WTC11 (cell line): Measurements from ENCODE around the gene CERS3. TPM values are rescaled to one million over a fixed set of nuclear protein-coding genes. Genes with fewer than 3 reads are reported as not detected.
"Not testable (repeated sequence)": the region's sequence is repeated elsewhere in the genome, so short reads cannot be mapped to it uniquely, and the experiment has no call there.

ENCODE experiments used
- ATAC-seq: fragments of 200-7000 bp; cut with Tn5 transposase; 2 replicates; pipeline ENCODE4 v1.10.0; 2021; ENCODE audit warnings: mild to moderate bottlenecking, moderate library complexity
- CTCF ChIA-PET: fragments of 300-600 bp; sonication (Branson Sonifier 250); formaldehyde crosslinking; loops from one replicate; lab custom pipeline; 2021; ENCODE audit warnings: antibody characterized with exemption; lab: Charles Lee
- POLR2A ChIA-PET: fragments of 350-600 bp; sonication (Branson Sonifier 250); formaldehyde crosslinking; loops from one replicate; lab custom pipeline; 2021; ENCODE audit warnings: antibody characterized with exemption; lab: Charles Lee
- DNase-seq: peaks from one replicate; pipeline ENCODE4 v3.0.0; 2021; ENCODE audit warnings: low spot score
- H3K27ac Mint-ChIP-seq: 2 replicates; pipeline ENCODE4 v1.8.0; 2021; ENCODE audit warnings: mixed read lengths
- H3K27me3 Mint-ChIP-seq: 2 replicates; pipeline ENCODE4 v1.8.0; 2021; ENCODE audit warnings: low read depth, mild to moderate bottlenecking, moderate library complexity, mixed read lengths
- H3K36me3 Mint-ChIP-seq: 2 replicates; pipeline ENCODE4 v1.8.0; 2021; ENCODE audit warnings: mixed read lengths
- H3K4me1 Mint-ChIP-seq: 2 replicates; pipeline ENCODE4 v1.8.0; 2022; ENCODE audit warnings: mixed read lengths
- H3K4me3 Mint-ChIP-seq: 2 replicates; pipeline ENCODE4 v1.8.0; 2021; ENCODE audit warnings: mild to moderate bottlenecking, moderate library complexity, mixed read lengths
- H3K9me3 Mint-ChIP-seq: 2 replicates; pipeline ENCODE4 v1.8.0; 2021; ENCODE audit warnings: mixed read lengths
- CREM ChIP-seq: sonication (generic); formaldehyde crosslinking; IDR thresholded peaks from 2 replicates; pipeline ENCODE4 v1.8.1; 2022; ENCODE audit warnings: mild to moderate bottlenecking, missing genetic modification reagents, moderate library complexity
- ELF4 ChIP-seq: sonication (generic); formaldehyde crosslinking; IDR thresholded peaks from 2 replicates; pipeline ENCODE4 v1.8.1; 2022; ENCODE audit warnings: low read depth, mild to moderate bottlenecking, moderate library complexity, missing genetic modification reagents
- FOXK1 ChIP-seq: sonication (generic); formaldehyde crosslinking; IDR thresholded peaks from 2 replicates; pipeline ENCODE4 v1.8.0; 2022; ENCODE audit warnings: mild to moderate bottlenecking, moderate library complexity, missing genetic modification reagents
- FOXP1 ChIP-seq: sonication (generic); formaldehyde crosslinking; IDR thresholded peaks from 2 replicates; pipeline ENCODE4 v1.8.0; 2022; ENCODE audit warnings: missing genetic modification reagents, mild to moderate bottlenecking, moderate library complexity, borderline replicate concordance
- NR3C1 ChIP-seq: sonication (generic); formaldehyde crosslinking; conservative IDR thresholded peaks from 2 replicates; pipeline ENCODE4 v1.8.1; 2023; ENCODE audit warnings: low read depth, mild to moderate bottlenecking, missing genetic modification reagents
- OVOL2 ChIP-seq: fragments of 250-450 bp; sonication (Bioruptor Pico); IDR thresholded peaks from 2 replicates; pipeline ENCODE4 v1.9.0; 2021; ENCODE audit warnings: mild to moderate bottlenecking, borderline replicate concordance
- SOX15 ChIP-seq: fragments of 250-450 bp; sonication (Bioruptor Pico); IDR thresholded peaks from 2 replicates; pipeline ENCODE4 v1.9.0; 2021; ENCODE audit warnings: mild to moderate bottlenecking
- TEAD1 ChIP-seq: sonication (generic); formaldehyde crosslinking; IDR thresholded peaks from 2 replicates; pipeline ENCODE4 v1.8.0; 2022; ENCODE audit warnings: mild to moderate bottlenecking, missing genetic modification reagents
- ZNF138 ChIP-seq: sonication (generic); formaldehyde crosslinking; conservative IDR thresholded peaks from 2 replicates; pipeline ENCODE4 v1.8.1; 2022; ENCODE audit warnings: mild to moderate bottlenecking, moderate library complexity, missing genetic modification reagents
- ZNF219 ChIP-seq: sonication (generic); formaldehyde crosslinking; IDR thresholded peaks from 2 replicates; pipeline ENCODE4 v1.8.0; 2023; ENCODE audit warnings: missing genetic modification reagents, mild to moderate bottlenecking, borderline replicate concordance
- ZNF396 ChIP-seq: fragments of 250-450 bp; sonication (Bioruptor Pico); IDR thresholded peaks from 2 replicates; pipeline ENCODE4 v1.8.0; 2021; ENCODE audit warnings: mild to moderate bottlenecking, moderate library complexity, borderline replicate concordance
- ZNF671 ChIP-seq: fragments of 250-450 bp; sonication (Bioruptor Pico); IDR thresholded peaks from 2 replicates; pipeline ENCODE4 v1.8.0; 2021; ENCODE audit warnings: mild to moderate bottlenecking
- total RNA-seq: library from RNA; stranded (reverse); gene quantifications from 3 replicates; pipeline ENCODE4 v1.2.3, GENCODE V29; 2021
- TF ChIP-seq, protein P1 (sequence below): sonication (generic); formaldehyde crosslinking; IDR thresholded peaks from 2 replicates; pipeline ENCODE4 v1.8.1; 2023; ENCODE audit warnings: mild to moderate bottlenecking, missing genetic modification reagents, borderline replicate concordance
- TF ChIP-seq, protein P2 (sequence below): sonication (generic); formaldehyde crosslinking; IDR thresholded peaks from 2 replicates; pipeline ENCODE4 v1.8.0; 2022; ENCODE audit warnings: mild to moderate bottlenecking, missing genetic modification reagents
- TF ChIP-seq, protein P3 (sequence below): sonication (generic); formaldehyde crosslinking; IDR thresholded peaks from 2 replicates; pipeline ENCODE4 v1.8.1; 2022; ENCODE audit warnings: mild to moderate bottlenecking, moderate library complexity, missing genetic modification reagents
- TF ChIP-seq, protein P4 (sequence below): sonication (generic); formaldehyde crosslinking; conservative IDR thresholded peaks from 2 replicates; pipeline ENCODE4 v1.8.1; 2022; ENCODE audit warnings: mild to moderate bottlenecking, missing genetic modification reagents
- TF ChIP-seq, protein P5 (sequence below): sonication (generic); formaldehyde crosslinking; IDR thresholded peaks from 2 replicates; pipeline ENCODE4 v1.8.0; 2023; ENCODE audit warnings: missing genetic modification reagents, mild to moderate bottlenecking, borderline replicate concordance

CERS3 gene
- total RNA-seq, 1 experiment from 2014 or later: 0.74 TPM

DNA sequence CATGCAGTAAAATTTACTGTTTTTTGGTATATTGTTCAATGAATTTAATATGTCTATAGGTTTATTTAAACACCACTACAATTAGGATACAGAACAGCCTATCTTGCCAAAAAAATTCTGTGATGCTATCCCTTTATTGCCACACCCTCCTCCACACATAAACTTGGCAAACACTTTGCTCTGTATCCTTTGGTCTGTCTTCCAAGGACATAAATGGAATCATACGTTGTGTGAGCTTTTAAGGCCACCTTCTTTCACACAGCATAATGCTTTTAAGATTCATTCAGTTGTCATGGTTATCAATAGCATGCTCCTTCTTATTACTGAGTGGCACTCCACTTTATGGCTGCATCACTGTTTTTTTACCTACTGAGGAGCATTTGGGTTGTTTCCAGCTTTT lies 71.5 kb downstream of the CERS3 start:
- H3K27me3 Mint-ChIP-seq: peaks cover 5% of the 10 kb centered on the region; the same call in 1 of the 2 replicates

GRCh38 chr15:100454148-100454547 lies 74.6 kb downstream of the CERS3 start:
- no peak for DNase-seq
- Mint-ChIP-seq H3K4me3 (no peak overlapping the region), H3K36me3 (peaks cover 45% of the 10 kb centered on the region), H3K4me1 (no peaks in the 10 kb centered on the region)
- POLR2A ChIA-PET: no interaction called here
- TF ChIP-seq FOXP1 (CRISPR knock-in tag) (no peak), CREM (no peak), FOXK1 (CRISPR knock-in tag) (no peak), ZNF396 (CRISPR knock-in tag) (no peak)
- TF ChIP-seq, all 79 proteins: peak for 0
- CTCF ChIA-PET: no interaction called here
- Mint-ChIP-seq H3K27ac (no peak overlapping the region), H3K27me3 (peaks cover 5% of the 10 kb centered on the region; the same call in 1 of the 2 replicates), H3K9me3 (peaks cover 77% of the 10 kb centered on the region)
- no peak for ATAC-seq

More for the DNA sequence above, 71.5 kb downstream of the CERS3 start:
- DNase-seq (no peak), ATAC-seq (no peak)
- peaks cover 67% of the 10 kb centered on the region for H3K9me3 Mint-ChIP-seq
- H3K27ac Mint-ChIP-seq: no peak overlapping the region
- POLR2A ChIA-PET: no interaction called here
- H3K4me3 Mint-ChIP-seq: no peak overlapping the region
- H3K4me1 Mint-ChIP-seq: peaks cover 18% of the 10 kb centered on the region
- TF ChIP-seq SOX15 (CRISPR knock-in tag) (no peak), TEAD1 (CRISPR knock-in tag) (no peak), OVOL2 (CRISPR knock-in tag) (no peak), ZNF671 (CRISPR knock-in tag) (no peak)
- TF ChIP-seq, protein P1, sequence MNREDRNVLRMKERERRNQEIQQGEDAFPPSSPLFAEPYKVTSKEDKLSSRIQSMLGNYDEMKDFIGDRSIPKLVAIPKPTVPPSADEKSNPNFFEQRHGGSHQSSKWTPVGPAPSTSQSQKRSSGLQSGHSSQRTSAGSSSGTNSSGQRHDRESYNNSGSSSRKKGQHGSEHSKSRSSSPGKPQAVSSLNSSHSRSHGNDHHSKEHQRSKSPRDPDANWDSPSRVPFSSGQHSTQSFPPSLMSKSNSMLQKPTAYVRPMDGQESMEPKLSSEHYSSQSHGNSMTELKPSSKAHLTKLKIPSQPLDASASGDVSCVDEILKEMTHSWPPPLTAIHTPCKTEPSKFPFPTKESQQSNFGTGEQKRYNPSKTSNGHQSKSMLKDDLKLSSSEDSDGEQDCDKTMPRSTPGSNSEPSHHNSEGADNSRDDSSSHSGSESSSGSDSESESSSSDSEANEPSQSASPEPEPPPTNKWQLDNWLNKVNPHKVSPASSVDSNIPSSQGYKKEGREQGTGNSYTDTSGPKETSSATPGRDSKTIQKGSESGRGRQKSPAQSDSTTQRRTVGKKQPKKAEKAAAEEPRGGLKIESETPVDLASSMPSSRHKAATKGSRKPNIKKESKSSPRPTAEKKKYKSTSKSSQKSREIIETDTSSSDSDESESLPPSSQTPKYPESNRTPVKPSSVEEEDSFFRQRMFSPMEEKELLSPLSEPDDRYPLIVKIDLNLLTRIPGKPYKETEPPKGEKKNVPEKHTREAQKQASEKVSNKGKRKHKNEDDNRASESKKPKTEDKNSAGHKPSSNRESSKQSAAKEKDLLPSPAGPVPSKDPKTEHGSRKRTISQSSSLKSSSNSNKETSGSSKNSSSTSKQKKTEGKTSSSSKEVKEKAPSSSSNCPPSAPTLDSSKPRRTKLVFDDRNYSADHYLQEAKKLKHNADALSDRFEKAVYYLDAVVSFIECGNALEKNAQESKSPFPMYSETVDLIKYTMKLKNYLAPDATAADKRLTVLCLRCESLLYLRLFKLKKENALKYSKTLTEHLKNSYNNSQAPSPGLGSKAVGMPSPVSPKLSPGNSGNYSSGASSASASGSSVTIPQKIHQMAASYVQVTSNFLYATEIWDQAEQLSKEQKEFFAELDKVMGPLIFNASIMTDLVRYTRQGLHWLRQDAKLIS (CRISPR knock-in tag): no peak
- TF ChIP-seq, protein P2, sequence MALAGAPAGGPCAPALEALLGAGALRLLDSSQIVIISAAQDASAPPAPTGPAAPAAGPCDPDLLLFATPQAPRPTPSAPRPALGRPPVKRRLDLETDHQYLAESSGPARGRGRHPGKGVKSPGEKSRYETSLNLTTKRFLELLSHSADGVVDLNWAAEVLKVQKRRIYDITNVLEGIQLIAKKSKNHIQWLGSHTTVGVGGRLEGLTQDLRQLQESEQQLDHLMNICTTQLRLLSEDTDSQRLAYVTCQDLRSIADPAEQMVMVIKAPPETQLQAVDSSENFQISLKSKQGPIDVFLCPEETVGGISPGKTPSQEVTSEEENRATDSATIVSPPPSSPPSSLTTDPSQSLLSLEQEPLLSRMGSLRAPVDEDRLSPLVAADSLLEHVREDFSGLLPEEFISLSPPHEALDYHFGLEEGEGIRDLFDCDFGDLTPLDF: no peak
- TF ChIP-seq, protein P3, sequence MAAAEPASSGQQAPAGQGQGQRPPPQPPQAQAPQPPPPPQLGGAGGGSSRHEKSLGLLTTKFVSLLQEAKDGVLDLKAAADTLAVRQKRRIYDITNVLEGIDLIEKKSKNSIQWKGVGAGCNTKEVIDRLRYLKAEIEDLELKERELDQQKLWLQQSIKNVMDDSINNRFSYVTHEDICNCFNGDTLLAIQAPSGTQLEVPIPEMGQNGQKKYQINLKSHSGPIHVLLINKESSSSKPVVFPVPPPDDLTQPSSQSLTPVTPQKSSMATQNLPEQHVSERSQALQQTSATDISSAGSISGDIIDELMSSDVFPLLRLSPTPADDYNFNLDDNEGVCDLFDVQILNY (CRISPR knock-in tag): no peak
- CTCF ChIA-PET: no interaction called here
- H3K36me3 Mint-ChIP-seq: peaks cover 35% of the 10 kb centered on the region

DNA sequence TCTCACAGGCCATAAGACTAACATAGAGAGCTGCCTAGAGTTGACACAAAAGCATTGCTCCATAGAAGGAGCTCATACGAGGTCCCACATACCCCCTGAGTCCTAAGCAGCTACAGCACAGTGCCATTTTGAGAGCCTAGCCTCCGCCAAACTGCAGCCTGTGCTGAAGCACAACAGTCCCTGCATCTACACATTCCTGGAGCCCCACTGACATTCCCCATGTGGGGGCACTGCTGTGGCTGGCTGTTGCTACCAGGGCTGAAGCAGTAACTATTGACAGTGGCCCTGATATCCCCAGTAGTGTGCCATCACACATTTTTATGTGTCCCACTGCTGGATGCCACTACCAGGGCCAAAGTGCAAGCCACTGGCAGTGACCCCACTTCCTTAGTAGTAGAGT lies 80.3 kb downstream of the CERS3 start:
- peak; percentile 98 for ATAC-seq
- Mint-ChIP-seq H3K4me1 (peaks cover 6% of the 10 kb centered on the region; the same call in 1 of the 2 replicates), H3K36me3 (peaks cover 12% of the 10 kb centered on the region; the same call in 1 of the 2 replicates), H3K27ac (no peak overlapping the region), H3K4me3 (no peak overlapping the region), H3K27me3 (peaks cover 2% of the 10 kb centered on the region; the same call in 1 of the 2 replicates), H3K9me3 (peaks cover 47% of the 10 kb centered on the region)
- POLR2A ChIA-PET: interaction anchor here (0.8 kb wide), 1 partner anchor 152 kb away, joined by 3 read pairs; no protein-coding TSS in a partner anchor
- DNase-seq: peak; percentile 44
- TF ChIP-seq, protein P4, sequence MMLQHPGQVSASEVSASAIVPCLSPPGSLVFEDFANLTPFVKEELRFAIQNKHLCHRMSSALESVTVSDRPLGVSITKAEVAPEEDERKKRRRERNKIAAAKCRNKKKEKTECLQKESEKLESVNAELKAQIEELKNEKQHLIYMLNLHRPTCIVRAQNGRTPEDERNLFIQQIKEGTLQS (CRISPR knock-in tag): no peak
- no peak for TF ChIP-seq ELF4
- no peak for TF ChIP-seq ZNF138
- TF ChIP-seq, protein P5, sequence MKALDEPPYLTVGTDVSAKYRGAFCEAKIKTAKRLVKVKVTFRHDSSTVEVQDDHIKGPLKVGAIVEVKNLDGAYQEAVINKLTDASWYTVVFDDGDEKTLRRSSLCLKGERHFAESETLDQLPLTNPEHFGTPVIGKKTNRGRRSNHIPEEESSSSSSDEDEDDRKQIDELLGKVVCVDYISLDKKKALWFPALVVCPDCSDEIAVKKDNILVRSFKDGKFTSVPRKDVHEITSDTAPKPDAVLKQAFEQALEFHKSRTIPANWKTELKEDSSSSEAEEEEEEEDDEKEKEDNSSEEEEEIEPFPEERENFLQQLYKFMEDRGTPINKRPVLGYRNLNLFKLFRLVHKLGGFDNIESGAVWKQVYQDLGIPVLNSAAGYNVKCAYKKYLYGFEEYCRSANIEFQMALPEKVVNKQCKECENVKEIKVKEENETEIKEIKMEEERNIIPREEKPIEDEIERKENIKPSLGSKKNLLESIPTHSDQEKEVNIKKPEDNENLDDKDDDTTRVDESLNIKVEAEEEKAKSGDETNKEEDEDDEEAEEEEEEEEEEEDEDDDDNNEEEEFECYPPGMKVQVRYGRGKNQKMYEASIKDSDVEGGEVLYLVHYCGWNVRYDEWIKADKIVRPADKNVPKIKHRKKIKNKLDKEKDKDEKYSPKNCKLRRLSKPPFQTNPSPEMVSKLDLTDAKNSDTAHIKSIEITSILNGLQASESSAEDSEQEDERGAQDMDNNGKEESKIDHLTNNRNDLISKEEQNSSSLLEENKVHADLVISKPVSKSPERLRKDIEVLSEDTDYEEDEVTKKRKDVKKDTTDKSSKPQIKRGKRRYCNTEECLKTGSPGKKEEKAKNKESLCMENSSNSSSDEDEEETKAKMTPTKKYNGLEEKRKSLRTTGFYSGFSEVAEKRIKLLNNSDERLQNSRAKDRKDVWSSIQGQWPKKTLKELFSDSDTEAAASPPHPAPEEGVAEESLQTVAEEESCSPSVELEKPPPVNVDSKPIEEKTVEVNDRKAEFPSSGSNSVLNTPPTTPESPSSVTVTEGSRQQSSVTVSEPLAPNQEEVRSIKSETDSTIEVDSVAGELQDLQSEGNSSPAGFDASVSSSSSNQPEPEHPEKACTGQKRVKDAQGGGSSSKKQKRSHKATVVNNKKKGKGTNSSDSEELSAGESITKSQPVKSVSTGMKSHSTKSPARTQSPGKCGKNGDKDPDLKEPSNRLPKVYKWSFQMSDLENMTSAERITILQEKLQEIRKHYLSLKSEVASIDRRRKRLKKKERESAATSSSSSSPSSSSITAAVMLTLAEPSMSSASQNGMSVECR (CRISPR knock-in tag): no peak
- no peak for TF ChIP-seq NR3C1 (CRISPR knock-in tag)
- no peak for TF ChIP-seq ZNF219 (CRISPR knock-in tag)
- CTCF ChIA-PET: interaction anchor here (1.1 kb wide), 2 partner anchors 99 to 109 kb away, joined by 3 to 4 read pairs; no protein-coding TSS in a partner anchor

DNA sequence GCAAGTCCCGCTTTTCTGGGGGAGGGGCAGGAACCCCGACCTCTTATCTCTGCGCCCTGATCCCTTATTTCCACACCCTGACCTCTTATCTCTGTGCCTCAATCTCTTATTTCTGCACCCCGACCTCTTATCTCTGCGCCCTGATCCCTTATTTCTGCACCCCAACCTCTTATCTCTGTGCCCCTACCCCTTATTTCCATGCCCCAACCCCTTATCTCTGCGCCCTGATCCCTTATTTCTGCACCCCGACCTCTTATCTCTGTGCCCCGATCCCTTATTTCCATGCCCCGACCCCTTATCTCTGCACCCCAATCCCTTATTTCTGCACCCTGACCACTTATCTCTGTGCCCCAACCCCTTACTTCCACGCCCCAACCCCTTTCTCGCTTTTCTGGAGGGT lies 87.7 kb downstream of the CERS3 start:
- H3K4me3 Mint-ChIP-seq, POLR2A ChIA-PET, CTCF ChIA-PET, ATAC-seq, H3K27ac Mint-ChIP-seq, DNase-seq, H3K27me3 Mint-ChIP-seq, H3K4me1 Mint-ChIP-seq: not testable (repeated sequence)
- H3K36me3 Mint-ChIP-seq: peaks cover 31% of the 10 kb centered on the region
- H3K9me3 Mint-ChIP-seq: peaks cover 58% of the 10 kb centered on the region
